NCI-H524 (cell line): Measurements from ENCODE around the gene PRR36.
A peak's percentile ranks its signal among the peaks of the same experiment; 100 is the strongest.

ENCODE experiments used
- DNase-seq, 2 experiments: peaks; one replicate each; lab custom pipeline; 2025; lab: John Stamatoyannopoulos, UW

Gene PRR36

GRCh38 chr19:7846155-7846646 is 28.0 kb downstream of the PRR36 start:
- no peak for DNase-seq

- no peak for DNase-seq
Measured at GRCh38 chr19:7845390-7846154, 28.6 kb downstream of the PRR36 start.

- no peak for DNase-seq
Measured at GRCh38 chr19:7844951-7845350, 29.2 kb downstream of the PRR36 start.

GRCh38 chr19:7844405-7844804 is 29.8 kb downstream of the PRR36 start:
- DNase-seq = no peak

GRCh38 chr19:7843521-7843920 is 30.7 kb downstream of the PRR36 start:
- no peak for DNase-seq

- no peak for DNase-seq
Measured at GRCh38 chr19:7842661-7843294, 31.4 kb downstream of the PRR36 start.

- DNase-seq = no peak
Measured at GRCh38 chr19:7841751-7842660, 32.2 kb downstream of the PRR36 start.

- DNase-seq = peak in 1 of 2 experiments; percentile 24
Measured at GRCh38 chr19:7840629-7841028, 33.6 kb downstream of the PRR36 start.

GRCh38 chr19:7839476-7839875 is 34.7 kb downstream of the PRR36 start:
- DNase-seq = no peak

- no peak for DNase-seq
Measured at GRCh38 chr19:7833225-7834099, 40.7 kb downstream of the PRR36 start.

GRCh38 chr19:7832781-7833180 is 41.4 kb downstream of the PRR36 start:
- DNase-seq = no peak

- DNase-seq = no peak
Measured at GRCh38 chr19:7832009-7832408, 42.2 kb downstream of the PRR36 start.

GRCh38 chr19:7831452-7831851 is 42.7 kb downstream of the PRR36 start:
- DNase-seq = peak; percentile 9 to 17

GRCh38 chr19:7830823-7831222 is 43.4 kb downstream of the PRR36 start:
- no peak for DNase-seq

- no peak for DNase-seq
Measured at GRCh38 chr19:7830272-7830771, 43.9 kb downstream of the PRR36 start.

GRCh38 chr19:7829561-7830271 is 44.5 kb downstream of the PRR36 start, which contains the start of gene EVI5L:
Gene EVI5L (plus strand): TSS chr19:7830218. CDS start chr19:7846543, 16,325 bp downstream.
- DNase-seq = peak; percentile 100

GRCh38 chr19:7829166-7829520 is 45.0 kb downstream of the PRR36 start:
- peak in 1 of 2 experiments; percentile 40 for DNase-seq

GRCh38 chr19:7823686-7824301 is 50.4 kb downstream of the PRR36 start:
- peak; percentile 28 to 63 for DNase-seq

GRCh38 chr19:7822910-7823515 is 51.2 kb downstream of the PRR36 start:
- no peak for DNase-seq

- DNase-seq = no peak
Measured at GRCh38 chr19:7820588-7820987, 53.6 kb downstream of the PRR36 start.
